ENCODE results near the gene SMIM41.

DNA sequence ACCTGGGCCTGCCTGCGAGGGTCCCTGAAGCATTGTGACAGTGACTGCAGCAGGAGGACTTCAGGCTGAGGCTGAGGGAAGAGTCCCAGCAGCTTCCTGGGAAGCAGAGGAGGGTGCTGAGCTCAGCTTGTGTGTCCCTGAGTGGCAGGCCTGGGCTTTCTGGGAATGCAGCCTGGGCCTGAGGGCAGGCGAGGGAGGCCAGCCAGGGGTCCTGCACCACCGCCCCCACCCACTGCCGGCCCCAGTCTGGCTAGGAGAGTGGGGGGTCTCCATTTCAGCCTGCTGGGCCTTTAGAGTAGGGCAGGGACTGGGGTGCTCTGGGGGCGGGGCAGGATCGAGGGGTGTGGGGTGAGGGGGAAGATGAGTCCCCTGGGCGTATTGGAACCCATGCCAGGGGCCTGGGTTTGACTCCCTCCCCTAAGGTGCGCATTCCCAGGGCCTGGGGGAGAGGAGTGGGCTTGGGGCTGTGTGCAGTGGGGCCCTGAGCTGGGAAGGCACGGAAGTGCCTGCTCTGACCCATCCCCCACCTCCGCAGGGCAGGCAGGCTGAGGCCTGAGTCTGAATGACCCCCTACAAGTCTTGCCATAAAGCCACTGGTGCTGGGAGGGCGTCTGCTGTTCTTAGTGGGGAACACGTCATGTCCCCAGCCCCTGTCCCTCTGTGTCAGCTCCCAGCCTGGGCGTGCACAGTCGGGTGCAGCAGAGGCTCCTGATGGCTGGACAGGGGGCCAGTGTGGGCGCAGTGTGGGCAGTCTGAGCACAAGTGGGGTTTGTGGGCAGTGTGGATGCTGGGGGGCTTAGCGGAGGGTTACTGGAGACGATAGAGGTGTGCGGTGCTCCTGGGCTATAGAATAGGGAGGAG, 66.0 kb downstream of the SMIM41 start:
- TF ChIP-seq POLR2AphosphoS5 (IDR thresholded peaks at IDR 0.05; ENCODE audit: insufficient read depth in 1 of 2, low read depth in 1 of 2) (no peak), POLR2A (IDR thresholded peaks at IDR 0.05) (no peak)
- TF ChIP-seq, protein P1, sequence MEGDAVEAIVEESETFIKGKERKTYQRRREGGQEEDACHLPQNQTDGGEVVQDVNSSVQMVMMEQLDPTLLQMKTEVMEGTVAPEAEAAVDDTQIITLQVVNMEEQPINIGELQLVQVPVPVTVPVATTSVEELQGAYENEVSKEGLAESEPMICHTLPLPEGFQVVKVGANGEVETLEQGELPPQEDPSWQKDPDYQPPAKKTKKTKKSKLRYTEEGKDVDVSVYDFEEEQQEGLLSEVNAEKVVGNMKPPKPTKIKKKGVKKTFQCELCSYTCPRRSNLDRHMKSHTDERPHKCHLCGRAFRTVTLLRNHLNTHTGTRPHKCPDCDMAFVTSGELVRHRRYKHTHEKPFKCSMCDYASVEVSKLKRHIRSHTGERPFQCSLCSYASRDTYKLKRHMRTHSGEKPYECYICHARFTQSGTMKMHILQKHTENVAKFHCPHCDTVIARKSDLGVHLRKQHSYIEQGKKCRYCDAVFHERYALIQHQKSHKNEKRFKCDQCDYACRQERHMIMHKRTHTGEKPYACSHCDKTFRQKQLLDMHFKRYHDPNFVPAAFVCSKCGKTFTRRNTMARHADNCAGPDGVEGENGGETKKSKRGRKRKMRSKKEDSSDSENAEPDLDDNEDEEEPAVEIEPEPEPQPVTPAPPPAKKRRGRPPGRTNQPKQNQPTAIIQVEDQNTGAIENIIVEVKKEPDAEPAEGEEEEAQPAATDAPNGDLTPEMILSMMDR (IDR thresholded peaks at IDR 0.05) = no peak
